ENCODE measurements around the gene KIF18B.

GRCh38 chr17:44927696-44928095 is 19.9 kb downstream of the KIF18B start:
- TF ChIP-seq SMAD5 (IDR thresholded peaks at IDR 0.05; ENCODE audit: low read depth) (no peak), MYC (IDR thresholded peaks at IDR 0.05; ENCODE audit: insufficient read depth, insufficient read length, insufficient replicate concordance, low read length, severe bottlenecking) (no peak), EZH2 (IDR thresholded peaks at IDR 0.05; ENCODE audit: borderline replicate concordance, control insufficient read depth, low read depth, low read length) (no peak), TAF1 (IDR thresholded peaks at IDR 0.05; ENCODE audit: borderline replicate concordance, low read depth, low read length) (no peak), YY1 (IDR thresholded peaks at IDR 0.05; ENCODE audit: low read depth, low read length) (no peak), POLR2A (IDR thresholded peaks at IDR 0.05; ENCODE audit: low read depth, low read length) (no peak)

Measured in GM12878 (cell line).